SU-DHL-6 (cell line): ENCODE results near the gene PLXNA2.

Experiments
- H2AFZ ChIP-seq: fragments of 200-600 bp; sonication (generic); 2 replicates; pipeline ENCODE4 v1.6.1; 2014; ENCODE audit warnings: low read depth, mild to moderate bottlenecking, moderate library complexity, mixed read lengths, antibody characterized with exemption, low read length; ENCODE audit not compliant: severe bottlenecking
- H3F3A ChIP-seq: fragments of 200-600 bp; shearing (Covaris generic); 2 replicates; pipeline ENCODE4 v1.6.0; 2016; ENCODE audit warnings: antibody characterized with exemption, mild to moderate bottlenecking; ENCODE audit not compliant: insufficient read depth
- H3K27ac ChIP-seq: fragments of 200-600 bp; sonication (generic); 2 replicates; pipeline ENCODE4 v1.5.1; 2016; ENCODE audit warnings: low read depth, mild to moderate bottlenecking, low read length, moderate library complexity, mixed read lengths
- H3K27me3 ChIP-seq: fragments of 200-600 bp; sonication (generic), shearing (Covaris generic); 2 replicates; pipeline ENCODE4 v1.6.0; 2014; ENCODE audit warnings: mild to moderate bottlenecking, low read length
- H3K36me3 ChIP-seq: fragments of 200-600 bp; sonication (generic); 2 replicates; pipeline ENCODE4 v1.6.1; 2014; ENCODE audit warnings: mild to moderate bottlenecking, low read length, mixed read lengths
- H3K4me2 ChIP-seq: fragments of 300-600, 200-600 bp; shearing (Covaris generic), sonication (generic); 2 replicates; pipeline ENCODE4 v1.6.0; 2014; ENCODE audit warnings: low read length, low read depth, mild to moderate bottlenecking; ENCODE audit not compliant: poor library complexity, severe bottlenecking
- H3K4me3 ChIP-seq: fragments of 200-600 bp; sonication (generic); 2 replicates; pipeline ENCODE4 v1.5.1; 2014; ENCODE audit warnings: antibody characterized with exemption, low read length, mild to moderate bottlenecking, mixed read lengths; ENCODE audit not compliant: insufficient read depth, poor library complexity, severe bottlenecking
- H3K79me2 ChIP-seq: fragments of 200-600 bp; sonication (generic); 2 replicates; pipeline ENCODE4 v1.6.1; 2014; ENCODE audit warnings: mild to moderate bottlenecking, low read length, moderate library complexity; ENCODE audit not compliant: insufficient read depth
- H3K9ac ChIP-seq: fragments of 200-600 bp; sonication (generic); 2 replicates; pipeline ENCODE4 v1.7.0; 2014; ENCODE audit warnings: mild to moderate bottlenecking, low read length
- H3K9me2 ChIP-seq: fragments of 200-600 bp; sonication (generic); replicated peaks from 2 replicates; pipeline ENCODE4 v1.6.1; 2014; ENCODE audit warnings: low read length; ENCODE audit not compliant: insufficient read depth
- H3K9me3 ChIP-seq: fragments of 200-600 bp; sonication (generic); 2 replicates; pipeline ENCODE4 v1.6.1; 2014; ENCODE audit warnings: low read length, mixed read lengths; ENCODE audit not compliant: insufficient read depth
- H4K20me1 ChIP-seq: fragments of 200-600 bp; sonication (generic); 2 replicates; pipeline ENCODE4 v1.6.1; 2014; ENCODE audit warnings: low read depth, mild to moderate bottlenecking, antibody characterized with exemption, low read length, moderate library complexity, mixed read lengths
- CTCF ChIP-seq: fragments of 200-600 bp; sonication (generic); IDR thresholded peaks from one replicate; pipeline ENCODE4 v1.5.1; 2017; ENCODE audit warnings: antibody characterized with exemption, mild to moderate bottlenecking, low read length, moderate library complexity; ENCODE audit not compliant: insufficient read depth, poor library complexity, severe bottlenecking
- EZH2phosphoT487 ChIP-seq: fragments of 200-600 bp; sonication (generic), shearing (Covaris generic); conservative IDR thresholded peaks from 2 replicates; pipeline ENCODE4 v1.6.1; 2018; ENCODE audit warnings: mild to moderate bottlenecking, antibody characterized with exemption, low read length, moderate library complexity, mixed read lengths

Gene PLXNA2

GRCh38 chr1:208117409-208117808 lies 126.8 kb downstream of the PLXNA2 start:
- no peak for TF ChIP-seq CTCF
- TF ChIP-seq EZH2phosphoT487, result no peak
- no peaks in the 10 kb centered on the region for H3K36me3 ChIP-seq
- H3K27me3 ChIP-seq, result no peaks in the 10 kb centered on the region
- no peak overlapping the region for H3K4me3 ChIP-seq
- H2AFZ ChIP-seq, result no peak overlapping the region
- no peak overlapping the region for H3K27ac ChIP-seq
- H3K79me2 ChIP-seq, result no peaks in the 10 kb centered on the region
- H3K9ac ChIP-seq, result no peak overlapping the region
- H3K9me2 ChIP-seq, result no peaks in the 10 kb centered on the region
- H3K9me3 ChIP-seq, result no peaks in the 10 kb centered on the region
- H3K4me2 ChIP-seq, result no peak overlapping the region
- no peaks in the 10 kb centered on the region for H4K20me1 ChIP-seq
- no peaks in the 10 kb centered on the region for H3F3A ChIP-seq

GRCh38 chr1:208115924-208116640 lies 128.1 kb downstream of the PLXNA2 start:
- Histone ChIP-seq H3K27me3 (no peaks in the 10 kb centered on the region), H3F3A (no peaks in the 10 kb centered on the region), H3K9me2 (no peaks in the 10 kb centered on the region), H3K9me3 (no peaks in the 10 kb centered on the region), H4K20me1 (no peaks in the 10 kb centered on the region), H3K27ac (no peak overlapping the region), H3K4me2 (no peak overlapping the region), H3K9ac (no peak overlapping the region), H3K4me3 (no peak overlapping the region), H3K36me3 (no peaks in the 10 kb centered on the region), H3K79me2 (no peaks in the 10 kb centered on the region), H2AFZ (no peak overlapping the region)
- TF ChIP-seq CTCF (no peak), EZH2phosphoT487 (no peak)

- no peaks in the 10 kb centered on the region for H3K9me2 ChIP-seq
- no peak overlapping the region for H2AFZ ChIP-seq
- H3K79me2 ChIP-seq, result no peaks in the 10 kb centered on the region
- no peak overlapping the region for H3K27ac ChIP-seq
- H3K9me3 ChIP-seq, result no peaks in the 10 kb centered on the region
- no peaks in the 10 kb centered on the region for H3F3A ChIP-seq
- no peak overlapping the region for H3K4me2 ChIP-seq
- H3K9ac ChIP-seq, result no peak overlapping the region
- TF ChIP-seq CTCF, result no peak
- TF ChIP-seq EZH2phosphoT487, result no peak
- H4K20me1 ChIP-seq, result no peaks in the 10 kb centered on the region
- no peak overlapping the region for H3K4me3 ChIP-seq
- H3K27me3 ChIP-seq, result no peaks in the 10 kb centered on the region
- H3K36me3 ChIP-seq, result no peaks in the 10 kb centered on the region
Measured at GRCh38 chr1:208113011-208113410, 131.2 kb downstream of the PLXNA2 start.
